ENCODE results near the gene GSTT4. TPM values are rescaled to one million over a fixed set of nuclear protein-coding genes. Genes with fewer than 3 reads are reported as not detected.

GSTT4 gene
- total and polyA plus RNA-seq, 2 of the 13 experiments (the other 11 are each of a cell fraction or from before 2014, with no cell fraction given), result 0.59 to 0.62 TPM

DNA sequence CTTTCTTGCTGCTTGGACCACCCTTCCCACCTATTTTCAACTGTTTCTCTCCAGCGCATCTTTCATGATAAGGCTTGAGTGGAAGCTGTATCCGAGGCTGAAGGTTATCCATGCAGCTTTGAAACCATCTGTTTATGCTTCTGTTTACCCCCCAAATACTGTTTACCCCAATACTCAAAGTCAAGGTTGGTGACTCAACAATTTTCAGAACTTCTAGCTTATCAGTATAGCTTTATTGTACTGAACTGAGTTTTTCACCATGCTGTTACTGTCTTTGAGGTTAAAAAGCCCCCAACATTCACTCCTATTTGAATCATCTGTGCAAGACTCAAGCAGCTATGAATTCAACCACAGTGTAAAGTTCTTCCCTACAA is 4.8 kb upstream of the GSTT4 start:
- no peak overlapping the region for H2AFZ ChIP-seq (ENCODE audit: low read length)
- H4K20me1 ChIP-seq (ENCODE audit: insufficient read depth, low read length), result no peaks in the 10 kb centered on the region; the same call in 1 of the 2 replicates
- in situ Hi-C loops (cut with HindIII; ENCODE audit: extremely low pct_ligation_motif_present, low pct_unique_long_range_greater_than_20kb), result no loop called here
- no peaks in the 10 kb centered on the region for H3K9me3 ChIP-seq (ENCODE audit: low read length)
- no peak for DNase-seq (ENCODE audit: low spot score)
- 6% methylated on average over 2 of the region's 2 CpGs for WGBS (ENCODE audit: low lambda C conversion rate)
- CTCF ChIA-PET (ENCODE audit: low intra/inter-chr PET ratio, low total read pairs), result no interaction called here
- H3K9ac ChIP-seq (ENCODE audit: insufficient read depth, low read depth, low read length), result peak overlapping the region; percentile 73
- no peak for FAIRE-seq
- H3K4me3 ChIP-seq (replicated peaks in 1 of 3; ENCODE audit: insufficient read depth in 1 of 3, low read depth in 2 of 3, low read length in 3 of 3), result peak overlapping the region in 2 of 3 experiments; percentile 18 to 95; a peak in 3 of 6 replicates
- POLR2A ChIA-PET, result interaction anchor here (1.2 to 2.5 kb wide), 10 partner anchors 8 to 236 kb away, joined by 3 to 17 read pairs (median 5); partner anchors contain the start of genes MIF and SLC2A11
- H3K36me3 ChIP-seq (replicated peaks in 1 of 2; ENCODE audit: control insufficient read depth in 1 of 2, insufficient read depth in 2 of 2, low read length in 2 of 2), result no peaks in the 10 kb centered on the region
- H3K4me2 ChIP-seq (ENCODE audit: low read depth, low read length), result peak overlapping the region; percentile 86
- H3K27me3 ChIP-seq (ENCODE audit: control insufficient read depth in 1 of 2, insufficient read depth in 2 of 2, low read length in 2 of 2), result no peaks in the 10 kb centered on the region; a peak in 1 of 5 replicates
- peaks cover 33% of the 10 kb centered on the region for H3K79me2 ChIP-seq (ENCODE audit: insufficient read depth, low read length)
- H3K4me1 ChIP-seq (ENCODE audit: insufficient read depth, low read length), result peaks cover 69% of the 10 kb centered on the region
- ATAC-seq, result no peak
- peak overlapping the region; percentile 87 for H3K27ac ChIP-seq (ENCODE audit: extremely low read length, insufficient read depth, low read length)
- TSS peak; percentile 75 for BruUV-seq (replicated peaks)
- intact Hi-C loops (cut with micrococcal nuclease; ENCODE audit: unreplicated experiment), result no loop called here
- TF ChIP-seq GTF2F1 (IDR thresholded peaks at IDR 0.05; ENCODE audit: low read length) (no peak), ZZZ3 (CRISPR knock-in tag; IDR thresholded peaks at IDR 0.05; ENCODE audit: borderline replicate concordance) (no peak), ZNF790 (CRISPR knock-in tag; IDR thresholded peaks at IDR 0.05; ENCODE audit: borderline replicate concordance) (no peak), PATZ1 (CRISPR knock-in tag; IDR thresholded peaks at IDR 0.05) (no peak), GATA4 (IDR thresholded peaks at IDR 0.05; ENCODE audit: borderline replicate concordance, low read depth) (no peak), ZNF44 (CRISPR knock-in tag; IDR thresholded peaks at IDR 0.05) (no peak), AGO2 (optimal IDR thresholded peaks at IDR 0.05; ENCODE audit: low read depth, low read length) (peak; percentile 15), TBX3 (IDR thresholded peaks at IDR 0.05; ENCODE audit: borderline replicate concordance) (peak; percentile 42; the same call in 1 of the 2 replicates), ELF4 (CRISPR knock-in tag; IDR thresholded peaks at IDR 0.05; ENCODE audit: borderline replicate concordance) (no peak), PCBP2 (optimal IDR thresholded peaks at IDR 0.05; ENCODE audit: low read depth, low read length, poor library complexity, severe bottlenecking) (no peak), JUN (CRISPR knock-in tag; IDR thresholded peaks at IDR 0.05) (no peak), ARNT (IDR thresholded peaks at IDR 0.05) (no peak), ASH2L (IDR thresholded peaks at IDR 0.05; ENCODE audit: insufficient read length, low read depth, low read length) (no peak), ZNF431 (CRISPR knock-in tag; IDR thresholded peaks at IDR 0.05; ENCODE audit: borderline replicate concordance, low read depth) (no peak), SYNCRIP (IDR thresholded peaks at IDR 0.05; ENCODE audit: insufficient read depth, low read depth, low read length) (no peak), ZNF282 (IDR thresholded peaks at IDR 0.05; ENCODE audit: partially characterized antibody) (no peak), FOXK2 (IDR thresholded peaks at IDR 0.05) (no peak), ZBTB14 (CRISPR knock-in tag; IDR thresholded peaks at IDR 0.05) (peak; percentile 18; the same call in 1 of the 2 replicates), ZBTB26 (CRISPR knock-in tag; IDR thresholded peaks at IDR 0.05; ENCODE audit: borderline replicate concordance) (no peak)
- TF ChIP-seq, protein P1, sequence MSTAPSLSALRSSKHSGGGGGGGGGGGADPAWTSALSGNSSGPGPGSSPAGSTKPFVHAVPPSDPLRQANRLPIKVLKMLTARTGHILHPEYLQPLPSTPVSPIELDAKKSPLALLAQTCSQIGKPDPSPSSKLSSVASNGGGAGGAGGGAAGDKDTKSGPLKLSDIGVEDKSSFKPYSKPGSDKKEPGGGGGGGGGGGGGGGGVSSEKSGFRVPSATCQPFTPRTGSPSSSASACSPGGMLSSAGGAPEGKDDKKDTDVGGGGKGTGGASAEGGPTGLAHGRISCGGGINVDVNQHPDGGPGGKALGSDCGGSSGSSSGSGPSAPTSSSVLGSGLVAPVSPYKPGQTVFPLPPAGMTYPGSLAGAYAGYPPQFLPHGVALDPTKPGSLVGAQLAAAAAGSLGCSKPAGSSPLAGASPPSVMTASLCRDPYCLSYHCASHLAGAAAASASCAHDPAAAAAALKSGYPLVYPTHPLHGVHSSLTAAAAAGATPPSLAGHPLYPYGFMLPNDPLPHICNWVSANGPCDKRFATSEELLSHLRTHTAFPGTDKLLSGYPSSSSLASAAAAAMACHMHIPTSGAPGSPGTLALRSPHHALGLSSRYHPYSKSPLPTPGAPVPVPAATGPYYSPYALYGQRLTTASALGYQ (CRISPR knock-in tag; IDR thresholded peaks at IDR 0.05), result no peak

Measured in HepG2 (cell line).